Osteocyte (in vitro differentiated cells): Measurements from ENCODE around the gene NPPB. TPM values are rescaled to one million over a fixed set of nuclear protein-coding genes. Genes with fewer than 3 reads are reported as not detected.
A peak's percentile ranks its signal among the peaks of the same experiment; 100 is the strongest.

Source experiments
- DNase-seq: peaks from one replicate; pipeline ENCODE4 v3.0.0; 2021; ENCODE audit warnings: mixed read lengths; ENCODE audit not compliant: unreplicated experiment; ENCODE audit errors: extremely low spot score
- H3K27ac Mint-ChIP-seq: one replicate; pipeline ENCODE4 v1.8.0; 2021; ENCODE audit warnings: mild to moderate bottlenecking, mixed read lengths; ENCODE audit not compliant: unreplicated experiment
- H3K27me3 Mint-ChIP-seq: one replicate; pipeline ENCODE4 v1.8.0; 2021; ENCODE audit warnings: mixed read lengths; ENCODE audit not compliant: unreplicated experiment
- H3K36me3 Mint-ChIP-seq: one replicate; pipeline ENCODE4 v1.8.0; 2021; ENCODE audit warnings: mixed read lengths; ENCODE audit not compliant: unreplicated experiment
- H3K4me1 Mint-ChIP-seq: one replicate; pipeline ENCODE4 v1.8.0; 2021; ENCODE audit warnings: mixed read lengths; ENCODE audit not compliant: unreplicated experiment
- H3K4me3 Mint-ChIP-seq: one replicate; pipeline ENCODE4 v1.8.0; 2021; ENCODE audit warnings: mild to moderate bottlenecking, moderate library complexity, mixed read lengths; ENCODE audit not compliant: unreplicated experiment
- H3K9me3 Mint-ChIP-seq: one replicate; pipeline ENCODE4 v1.8.0; 2021; ENCODE audit warnings: mixed read lengths; ENCODE audit not compliant: unreplicated experiment
- CTCF ChIP-seq: fragments of 200-600 bp; sonication (generic); IDR thresholded peaks from 2 replicates; pipeline ENCODE4 v1.5.0; 2021; ENCODE audit warnings: antibody characterized with exemption, mild to moderate bottlenecking, moderate library complexity
- total RNA-seq: library from RNA; stranded (reverse); gene quantifications from 2 replicates; pipeline ENCODE4 v1.2.1, GENCODE V29; 2021

NPPB gene
- total RNA-seq, 1 donor from 2014 or later = not detected

- Mint-ChIP-seq H3K27me3 (no peaks in the 10 kb centered on the region), H3K36me3 (peaks cover 45% of the 10 kb centered on the region), H3K4me3 (no peak overlapping the region), H3K9me3 (no peaks in the 10 kb centered on the region), H3K4me1 (peaks cover 19% of the 10 kb centered on the region), H3K27ac (no peak overlapping the region)
- no peak for TF ChIP-seq CTCF
- no peak for DNase-seq
Observed at GRCh38 chr1:11845641-11846335, 13.0 kb downstream of the NPPB start.

GRCh38 chr1:11842154-11843041 lies 16.3 kb downstream of the NPPB start:
- peak overlapping the region; percentile 57 for H3K27ac Mint-ChIP-seq
- DNase-seq = no peak
- no peak overlapping the region for H3K4me3 Mint-ChIP-seq
- peaks cover 19% of the 10 kb centered on the region for H3K4me1 Mint-ChIP-seq
- H3K9me3 Mint-ChIP-seq = no peaks in the 10 kb centered on the region
- peaks cover 47% of the 10 kb centered on the region for H3K36me3 Mint-ChIP-seq
- no peaks in the 10 kb centered on the region for H3K27me3 Mint-ChIP-seq
- TF ChIP-seq CTCF = no peak

GRCh38 chr1:11841245-11842153 lies 17.2 kb downstream of the NPPB start:
- peaks cover 41% of the 10 kb centered on the region for H3K36me3 Mint-ChIP-seq

More at GRCh38 chr1:11841245-11842153, 17.2 kb downstream of the NPPB start:
- H3K4me1 Mint-ChIP-seq = peaks cover 19% of the 10 kb centered on the region
- no peak overlapping the region for H3K4me3 Mint-ChIP-seq
- H3K27me3 Mint-ChIP-seq = no peaks in the 10 kb centered on the region
- peak overlapping the region; percentile 57 for H3K27ac Mint-ChIP-seq
- no peak for DNase-seq
- TF ChIP-seq CTCF = no peak
- H3K9me3 Mint-ChIP-seq = no peaks in the 10 kb centered on the region
